HL-60/S4 treated with retinoic acid at 250 ng/mL for 4 days and 3 days (cell line): Measurements from ENCODE around the gene ACAP1.
"Not testable (repeated sequence)": the region's sequence is repeated elsewhere in the genome, so short reads cannot be mapped to it uniquely, and the experiment has no call there.

Experiments used
- in situ Hi-C: fragments of 300-500 bp; cut with MboI; formaldehyde crosslinking; loops from 2 replicates; pipeline ENCODE4 v1.7.0; 2022; ENCODE audit warnings: low sequenced_read_pairs

The ACAP1 gene

DNA sequence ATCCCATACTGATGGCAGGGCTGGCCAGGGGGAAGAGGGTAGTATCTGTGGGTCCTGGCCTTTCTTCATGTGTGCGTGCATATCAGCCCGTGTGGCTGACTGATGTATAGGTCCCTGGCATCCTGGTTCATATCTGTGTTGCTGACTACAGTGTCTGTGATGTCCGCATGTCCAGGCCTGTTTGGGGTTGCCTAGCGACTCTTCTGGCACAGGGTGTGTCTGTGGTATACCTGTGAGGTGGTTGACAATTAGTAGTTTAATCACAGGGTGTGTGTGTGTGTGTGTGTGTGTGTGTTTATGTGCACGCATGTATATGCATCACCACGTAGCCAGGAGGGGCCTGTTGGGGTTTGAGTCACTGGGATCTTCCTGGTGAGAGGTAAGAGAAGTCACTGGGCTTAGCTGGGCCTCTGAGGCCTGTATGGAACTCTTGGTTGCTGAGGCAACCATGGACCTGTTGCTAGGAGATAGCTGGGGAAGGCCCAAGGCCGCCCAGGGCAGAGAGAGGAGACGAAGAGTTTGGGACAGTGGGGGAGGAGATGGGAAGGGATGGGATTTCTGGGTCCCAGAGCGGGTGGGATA is 18.0 kb downstream of the ACAP1 start:
- in situ Hi-C loops, result no loop called here

DNA sequence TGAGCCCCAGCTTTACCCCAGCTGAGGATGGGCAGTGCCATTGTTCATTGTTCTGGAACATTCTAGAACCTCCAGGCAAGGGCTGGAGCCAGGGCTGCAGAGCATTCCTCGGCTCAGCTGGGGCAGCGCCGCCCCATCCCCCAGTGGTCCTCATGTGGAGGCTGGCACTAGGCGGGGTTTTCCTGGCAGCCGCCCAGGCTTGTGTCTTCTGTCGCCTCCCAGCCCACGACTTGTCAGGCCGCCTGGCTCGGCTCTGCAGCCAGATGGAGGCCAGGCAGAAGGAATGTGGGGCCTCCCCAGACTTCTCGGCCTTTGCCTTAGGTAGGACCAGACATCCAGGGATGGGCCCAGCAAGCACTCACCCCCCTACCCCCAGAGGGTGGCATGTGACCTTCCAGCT is 18.7 kb downstream of the ACAP1 start, which contains the start of gene TMEM95:
Gene TMEM95 (plus strand): TSS at position 104 of the 400 bp plus-strand sequence. CDS start 49 bp downstream, at position 153.
- in situ Hi-C loops, result no loop called here

DNA sequence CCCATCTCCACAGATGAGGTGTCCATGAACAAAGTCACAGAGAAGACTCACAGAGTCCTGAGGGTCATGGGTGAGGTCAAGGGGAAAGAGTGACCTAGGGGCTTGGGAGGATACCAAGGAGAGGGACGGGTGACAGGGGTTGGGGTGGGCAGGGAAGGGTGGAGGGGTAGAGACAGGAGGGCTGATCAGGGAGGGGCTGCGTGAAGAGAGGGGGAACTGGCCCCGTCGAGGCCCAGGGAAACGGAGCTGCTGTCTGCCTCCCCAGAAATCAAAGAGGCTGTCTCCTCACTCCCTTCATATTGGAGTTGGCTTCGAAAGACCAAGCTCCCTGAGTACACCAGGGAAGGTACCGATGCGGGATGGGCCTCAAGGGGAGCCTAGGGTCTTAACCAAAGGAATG is 19.2 kb downstream of the ACAP1 start:
- in situ Hi-C loops, result no loop called here

DNA sequence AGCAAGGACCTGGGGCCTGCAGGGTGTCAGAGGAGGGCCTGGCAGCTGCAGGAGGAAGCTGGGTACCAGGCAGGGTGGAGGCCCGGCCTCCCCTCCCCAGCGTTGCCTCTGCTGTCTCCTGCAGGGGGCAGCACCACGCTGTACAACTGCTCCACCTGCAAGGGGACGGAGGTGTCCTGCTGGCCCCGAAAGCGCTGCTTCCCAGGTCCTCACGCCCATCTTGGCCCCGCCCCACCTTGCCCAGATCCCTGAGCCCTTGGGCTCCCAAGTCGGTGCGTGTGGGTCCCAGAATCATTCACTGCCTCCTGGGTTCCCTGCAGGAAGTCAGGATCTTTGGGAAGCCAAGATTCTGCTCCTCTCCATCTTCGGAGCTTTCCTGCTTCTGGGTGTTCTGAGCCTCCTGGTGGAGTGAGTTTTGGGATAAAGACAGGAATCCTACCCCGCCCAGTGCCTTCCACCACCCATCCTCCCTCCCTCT is 19.8 kb downstream of the ACAP1 start:
- in situ Hi-C loops, result no loop called here

DNA sequence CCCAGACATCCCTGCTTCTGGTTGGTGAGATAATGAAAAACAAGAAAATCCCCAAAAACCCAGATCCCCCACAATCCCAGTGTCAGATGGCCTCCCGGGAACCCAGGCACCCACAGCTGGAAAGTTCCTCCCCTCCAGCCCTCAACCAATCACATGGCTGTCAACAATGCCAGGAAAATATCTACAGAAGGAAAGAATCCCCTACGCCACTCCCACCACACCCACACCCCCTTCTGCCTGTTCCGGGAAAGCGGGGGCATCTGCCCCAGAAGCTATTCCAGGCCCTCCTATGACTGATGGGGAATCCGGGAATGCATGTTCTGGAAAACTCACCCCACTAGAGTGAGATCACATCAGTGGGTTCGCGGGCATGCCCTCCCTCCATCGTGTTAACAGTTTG is 20.4 kb downstream of the ACAP1 start:
- in situ Hi-C loops, result no loop called here

DNA sequence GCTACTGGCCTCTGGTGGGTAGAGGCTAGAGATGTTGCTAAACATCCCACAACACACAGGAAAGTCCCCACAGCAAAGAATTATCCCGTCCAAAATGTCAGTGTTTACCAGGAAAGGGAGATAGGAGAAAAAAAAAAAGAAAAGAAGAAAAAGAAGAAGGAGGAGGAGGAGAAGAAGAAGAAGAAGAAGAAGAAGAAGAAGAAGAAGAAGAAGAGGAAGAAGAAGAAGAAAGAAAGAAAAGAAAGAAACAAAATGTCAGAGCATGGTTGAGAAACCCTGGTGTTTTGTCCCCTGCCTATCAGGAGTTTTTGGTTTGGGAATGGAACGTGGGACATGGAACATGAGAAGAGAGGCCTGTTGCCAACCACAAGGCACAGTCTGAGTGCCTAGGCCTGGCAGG is 21.1 kb downstream of the ACAP1 start:
- in situ Hi-C loops, result no loop called here

DNA sequence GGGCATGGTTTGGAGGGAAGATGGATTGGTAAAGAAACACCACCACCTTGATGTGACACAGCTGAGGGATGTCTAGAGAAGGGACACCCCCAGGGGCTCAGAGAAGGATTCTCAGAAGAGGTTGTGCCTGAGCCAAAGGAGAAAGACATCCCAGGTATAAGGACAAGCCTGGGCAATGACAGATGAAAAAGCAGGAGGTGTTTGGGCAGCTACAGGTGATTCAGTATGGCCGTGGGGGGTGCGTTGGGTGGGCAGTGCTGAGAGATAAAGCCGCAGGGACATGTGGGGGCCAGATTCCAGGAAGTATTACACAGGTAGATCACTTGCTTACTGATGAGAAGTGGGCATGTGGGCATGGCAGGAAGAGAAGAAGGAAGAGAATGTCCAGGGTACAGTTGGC is 25.6 kb downstream of the ACAP1 start:
- in situ Hi-C loops, result no loop called here

DNA sequence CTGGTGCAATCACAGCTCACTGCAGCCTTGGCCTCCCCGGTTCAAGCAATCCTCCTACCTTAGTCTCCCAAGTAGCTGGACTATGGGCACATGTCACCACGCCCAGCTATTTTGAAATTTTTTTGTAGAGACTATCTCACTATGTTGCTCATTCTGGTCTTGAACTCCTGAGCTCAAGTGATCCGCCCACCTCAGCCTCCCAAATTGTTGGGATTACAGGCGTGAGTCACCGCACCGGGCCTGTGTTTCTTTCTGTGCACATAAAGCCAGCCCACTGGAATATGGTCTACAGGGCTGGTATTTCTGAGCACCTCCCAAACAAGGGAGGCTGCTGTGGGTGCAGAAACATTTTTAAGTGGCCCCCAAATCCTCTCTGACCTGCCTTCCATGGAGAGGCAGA is 27.0 kb downstream of the ACAP1 start:
- in situ Hi-C loops, result no loop called here

DNA sequence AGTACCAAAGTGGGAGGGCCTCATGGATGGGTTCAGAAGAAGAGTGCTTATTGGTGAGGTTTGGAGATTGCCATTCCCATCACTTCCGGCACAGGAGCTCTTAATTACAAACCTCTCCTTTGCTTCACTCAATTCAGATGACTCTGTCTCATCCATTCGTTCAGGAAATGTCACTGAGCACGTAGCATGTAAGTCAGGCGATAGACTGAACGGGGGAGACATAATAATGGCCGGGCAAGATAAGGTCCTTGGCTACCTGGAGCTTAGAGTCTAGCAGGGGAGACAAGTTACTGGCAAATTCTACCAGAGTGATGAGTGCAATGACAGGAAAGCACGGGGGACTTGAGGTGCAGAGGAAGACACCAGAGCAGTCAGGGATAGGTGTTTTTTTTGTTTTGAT is 29.6 kb downstream of the ACAP1 start:
- in situ Hi-C loops, result not testable (repeated sequence)

DNA sequence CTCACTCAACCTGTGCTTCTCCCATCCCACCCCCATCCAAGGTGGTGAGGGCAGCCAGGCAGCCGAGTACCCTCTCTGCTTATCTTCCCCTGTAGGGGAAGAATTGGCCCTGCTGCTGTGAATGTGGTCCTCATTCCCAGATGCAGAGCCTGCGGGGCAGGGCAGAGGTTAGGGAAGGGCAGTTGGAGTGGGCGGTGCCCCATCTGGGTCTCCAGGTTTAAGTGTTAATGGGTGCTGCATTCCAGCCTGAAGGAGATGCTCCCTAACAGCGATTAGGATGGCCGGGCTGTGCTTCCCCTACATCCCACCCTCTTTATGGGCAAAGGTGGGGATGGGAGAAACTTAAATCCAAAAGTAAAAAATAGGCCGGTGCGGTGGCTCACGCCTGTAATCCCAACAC is 30.8 kb downstream of the ACAP1 start:
- in situ Hi-C loops, result no loop called here

DNA sequence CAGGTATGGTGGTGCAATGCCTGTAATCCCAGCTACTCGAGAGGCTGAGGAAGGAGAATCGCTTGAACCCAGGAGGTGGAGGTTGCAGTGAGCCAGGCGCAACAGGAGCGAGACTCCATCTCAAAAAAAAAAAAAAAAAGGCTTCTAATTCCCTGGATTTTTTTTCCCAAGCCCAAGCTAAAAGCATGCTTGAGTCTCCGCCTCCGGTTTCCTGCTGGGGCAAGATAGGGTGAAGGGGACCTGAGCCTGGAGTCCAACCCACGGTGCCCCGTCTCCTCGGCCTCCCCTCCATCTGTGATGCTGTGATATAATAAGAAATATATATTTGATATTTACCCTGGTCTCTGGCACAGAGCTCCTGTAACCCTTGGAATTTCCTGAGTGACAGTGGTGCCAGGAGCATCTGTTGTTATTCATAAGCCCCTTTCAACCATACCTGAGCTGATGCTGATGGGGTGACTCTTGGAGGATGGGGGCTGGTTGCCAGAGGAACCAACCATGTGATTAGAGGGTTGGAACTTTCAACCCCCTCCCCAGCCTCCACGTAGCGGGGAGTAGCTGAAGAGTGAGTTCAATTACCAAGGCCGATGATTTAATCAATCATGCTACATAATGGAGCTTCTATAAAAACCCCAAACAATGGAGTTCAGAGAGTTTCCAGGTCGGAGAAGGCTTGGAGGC is 31.7 kb downstream of the ACAP1 start:
- in situ Hi-C loops, result no loop called here

DNA sequence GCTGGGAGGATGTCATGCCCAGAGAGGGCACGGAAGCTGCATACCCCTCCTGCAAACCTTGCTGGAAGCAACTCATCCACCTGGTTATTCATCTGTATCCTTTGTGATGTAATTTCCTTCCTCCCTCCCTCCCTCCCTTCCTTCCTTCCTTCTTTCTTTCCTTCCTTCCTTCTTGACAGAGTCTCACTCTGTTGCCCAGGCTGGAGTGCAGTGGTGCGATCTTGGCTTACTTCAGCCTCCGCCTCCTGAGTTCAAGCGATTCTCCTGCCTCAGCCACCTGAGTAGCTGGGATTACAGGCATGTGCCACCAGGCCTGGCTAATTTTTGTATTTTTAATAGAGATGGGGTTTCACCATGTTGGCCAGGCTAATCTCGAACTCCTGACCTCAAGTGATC is 32.3 kb downstream of the ACAP1 start:
- in situ Hi-C loops, result not testable (repeated sequence)

DNA sequence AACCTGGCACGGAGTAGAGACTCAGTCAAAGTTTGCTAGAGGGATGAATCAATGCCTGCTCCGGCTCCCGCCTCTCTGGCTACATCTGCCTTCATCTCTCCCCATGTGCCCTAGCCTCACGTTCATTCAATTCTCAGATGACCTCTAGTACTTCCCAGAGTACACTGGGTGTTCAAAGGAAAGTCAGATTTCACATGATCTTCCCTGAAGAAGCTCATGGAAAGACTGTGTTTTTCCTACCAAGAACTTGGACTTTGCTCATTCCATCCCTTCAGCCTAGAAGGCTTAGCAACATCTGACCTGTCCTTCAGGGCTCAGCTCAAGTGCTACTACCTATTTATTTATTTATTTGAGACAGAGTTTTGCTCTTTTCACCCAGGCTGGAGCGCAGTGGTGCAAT is 33.5 kb downstream of the ACAP1 start:
- in situ Hi-C loops, result no loop called here

DNA sequence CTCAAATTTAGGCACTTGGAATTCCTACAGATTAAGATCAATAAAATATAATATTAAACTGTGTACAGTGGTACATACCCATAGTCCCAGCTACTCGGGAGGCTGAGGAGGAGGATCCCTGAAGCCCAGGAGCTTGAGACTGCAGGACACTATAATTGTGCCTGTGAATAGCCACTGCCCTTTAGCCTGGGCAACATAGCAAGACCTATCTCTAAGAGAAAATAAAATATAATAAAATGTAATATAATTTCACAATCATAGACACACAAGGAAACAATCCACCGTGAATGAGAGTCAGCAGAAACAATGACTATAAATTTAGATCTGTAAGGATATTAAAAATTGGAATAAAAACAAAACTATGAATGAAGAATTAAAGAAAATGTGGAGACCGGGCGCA is 34.5 kb downstream of the ACAP1 start:
- in situ Hi-C loops, result no loop called here

DNA sequence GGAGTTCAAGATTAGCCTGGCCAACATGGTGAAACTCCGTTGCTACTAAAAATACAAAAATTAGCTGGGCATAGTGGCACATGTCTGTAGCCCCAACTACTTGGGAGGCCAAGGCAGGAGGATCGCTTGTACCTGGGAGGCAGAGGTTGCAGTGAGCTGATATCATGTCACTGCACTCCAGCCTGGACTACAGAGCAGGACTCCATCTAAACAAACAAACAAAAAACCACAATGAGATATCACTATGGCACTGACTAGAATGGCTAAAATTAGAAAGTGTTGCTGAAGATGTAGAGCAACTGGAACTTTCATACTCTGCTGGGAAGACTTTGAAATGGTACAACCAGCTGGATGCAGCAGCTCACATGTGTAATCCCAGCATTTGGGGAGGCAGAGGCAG is 38.0 kb downstream of the ACAP1 start:
- in situ Hi-C loops, result no loop called here

DNA sequence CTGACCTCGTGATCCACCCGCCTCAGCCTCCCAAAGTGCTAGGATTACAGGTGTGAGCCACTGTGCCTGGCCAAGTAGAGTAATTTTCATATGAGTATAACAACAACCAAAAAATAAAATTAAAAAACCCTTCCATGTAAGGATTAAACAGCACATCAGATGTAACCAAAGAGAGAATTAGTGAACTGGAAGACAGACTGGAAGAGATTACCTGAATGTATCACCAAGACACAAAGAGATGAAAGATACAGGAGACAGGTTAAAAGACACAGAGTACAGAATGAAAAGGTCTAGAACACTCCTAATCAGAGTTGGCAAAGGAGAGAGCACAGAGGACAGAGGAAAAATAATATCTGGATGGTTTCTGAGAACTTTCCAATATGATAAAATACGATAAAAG is 42.8 kb downstream of the ACAP1 start:
- in situ Hi-C loops, result no loop called here

DNA sequence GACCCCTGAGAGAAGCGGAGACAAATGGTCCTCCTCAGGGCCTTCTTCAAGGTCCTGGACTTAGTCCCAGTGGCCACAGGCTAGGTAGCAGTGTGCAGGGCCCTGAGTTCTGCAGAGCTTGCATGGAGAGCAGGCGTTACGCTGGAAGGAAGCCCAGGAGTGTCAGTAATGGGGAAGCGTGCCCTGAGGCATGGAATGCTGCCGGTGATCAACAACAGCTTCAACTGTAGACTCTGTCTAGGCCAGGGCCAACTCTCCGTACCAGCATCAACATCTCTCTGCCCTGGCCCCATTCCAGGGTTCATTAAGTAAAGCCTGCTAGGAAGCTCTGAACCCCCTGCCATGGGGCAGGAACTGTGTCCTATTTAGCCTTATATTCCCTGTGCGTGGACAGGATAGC is 44.0 kb downstream of the ACAP1 start:
- in situ Hi-C loops, result no loop called here

DNA sequence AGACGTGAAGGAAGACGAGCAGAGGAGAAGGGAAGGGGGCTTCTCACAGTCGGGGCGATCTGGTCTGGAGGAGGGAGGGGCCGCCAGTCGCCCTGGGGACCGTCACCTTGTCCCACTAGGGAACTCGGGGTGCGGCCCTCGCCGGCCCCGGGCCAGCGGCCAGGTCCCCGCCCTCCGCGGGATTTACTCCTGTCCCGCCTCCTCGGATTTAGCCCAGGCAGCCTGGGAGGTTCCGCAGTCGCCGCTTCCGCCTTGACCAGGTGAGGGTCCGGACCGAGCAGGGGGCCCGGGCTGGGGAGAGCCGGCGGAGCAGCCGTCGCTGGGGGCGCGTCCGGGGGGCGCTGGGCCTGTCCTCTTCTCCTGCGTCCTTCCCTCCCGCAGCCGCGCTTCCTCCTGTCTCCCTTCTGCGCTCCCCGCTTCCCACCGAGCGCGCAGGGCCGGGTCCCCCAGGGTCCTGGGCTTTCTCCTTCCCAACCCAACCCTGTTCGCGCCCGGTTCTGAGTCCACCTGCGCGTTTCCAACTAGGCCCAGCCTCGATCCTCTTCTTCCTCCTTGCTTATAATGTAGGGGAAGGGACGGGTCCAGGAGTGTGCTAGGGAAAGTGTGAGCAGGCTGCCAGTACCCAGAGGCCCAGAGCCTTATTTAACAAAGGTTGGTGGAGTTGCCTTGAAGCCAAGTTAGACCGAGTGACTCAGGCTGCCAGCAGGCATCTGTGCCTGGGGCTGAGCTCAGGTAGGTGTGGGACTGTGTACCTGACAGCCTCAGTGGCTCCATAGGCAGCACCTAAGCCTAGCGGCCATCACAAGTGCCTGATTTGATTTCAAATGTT is 44.7 kb downstream of the ACAP1 start, which contains the start of gene TNK1:
Gene TNK1 (plus strand): TSS at position 235 of the 829 bp plus-strand sequence. CDS start 1,838 bp downstream, outside the sequence.
- in situ Hi-C loops, result no loop called here

DNA sequence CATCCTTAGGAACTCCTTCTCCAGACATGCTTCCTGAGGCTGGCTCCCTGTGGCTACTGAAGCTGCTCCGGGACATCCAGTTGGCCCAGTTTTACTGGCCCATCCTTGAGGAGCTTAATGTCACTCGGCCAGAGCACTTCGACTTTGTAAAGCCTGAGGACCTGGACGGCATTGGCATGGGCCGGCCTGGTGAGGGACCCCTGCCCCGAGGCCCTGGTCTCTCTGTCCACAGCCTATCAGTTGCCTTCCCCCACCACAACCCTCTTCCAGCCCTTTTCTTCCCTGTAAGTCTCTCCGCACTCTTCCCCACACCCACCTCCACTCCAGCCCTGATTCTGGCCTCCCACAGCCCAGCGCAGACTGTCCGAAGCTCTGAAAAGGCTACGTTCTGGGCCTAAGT is 46.6 kb downstream of the ACAP1 start:
- in situ Hi-C loops, result no loop called here

DNA sequence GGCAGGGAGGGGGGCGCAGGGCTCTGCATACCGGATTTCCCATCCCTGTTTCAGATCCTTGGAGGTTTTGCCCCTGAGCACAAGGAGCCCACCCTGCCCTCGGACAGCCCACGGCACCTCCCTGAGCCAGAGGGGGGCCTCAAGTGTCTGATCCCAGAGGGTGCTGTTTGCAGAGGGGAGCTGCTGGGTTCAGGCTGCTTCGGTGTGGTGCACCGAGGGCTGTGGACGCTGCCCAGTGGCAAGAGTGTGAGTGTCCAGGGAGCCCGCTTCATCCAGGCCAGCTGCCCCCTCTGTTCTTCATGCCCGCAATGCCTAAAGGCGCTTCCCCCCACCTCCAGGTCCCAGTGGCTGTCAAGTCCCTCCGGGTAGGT is 47.0 kb downstream of the ACAP1 start:
- in situ Hi-C loops, result no loop called here

DNA sequence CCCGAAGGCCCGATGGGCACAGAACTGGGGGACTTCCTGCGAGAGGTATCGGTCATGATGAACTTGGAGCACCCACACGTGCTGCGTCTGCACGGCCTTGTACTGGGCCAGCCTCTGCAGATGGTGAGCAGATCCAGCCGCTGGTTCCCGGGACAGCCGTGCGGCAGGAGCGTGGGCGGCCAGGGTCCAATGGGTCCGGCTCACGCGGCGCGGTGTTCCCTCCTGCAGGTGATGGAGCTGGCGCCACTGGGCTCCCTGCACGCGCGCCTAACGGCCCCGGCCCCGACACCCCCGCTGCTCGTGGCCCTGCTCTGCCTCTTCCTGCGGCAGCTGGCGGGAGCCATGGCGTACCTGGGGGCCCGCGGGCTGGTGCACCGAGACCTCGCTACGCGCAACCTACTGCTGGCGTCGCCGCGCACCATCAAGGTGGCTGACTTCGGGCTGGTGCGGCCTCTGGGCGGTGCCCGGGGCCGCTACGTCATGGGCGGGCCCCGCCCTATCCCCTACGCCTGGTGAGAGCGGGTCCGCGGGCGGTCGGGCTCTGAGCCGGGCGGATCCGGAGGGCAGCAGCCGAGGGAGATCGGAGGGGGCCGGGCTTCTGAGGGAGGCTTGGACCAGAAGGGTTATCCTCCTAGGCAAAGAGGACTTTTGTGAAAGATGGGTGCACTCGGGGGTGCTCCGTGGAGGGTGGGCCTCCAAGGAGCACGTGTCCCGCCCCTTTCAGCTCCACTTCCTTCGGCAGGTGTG is 47.6 kb downstream of the ACAP1 start:
- in situ Hi-C loops, result no loop called here
